GM19468 (cell line): ENCODE results near the gene LRMDA.

Source experiments
- ATAC-seq: cut with Tn5 transposase; IDR thresholded peaks from one replicate; pipeline ENCODE4 v1.9.1; 2021; ENCODE audit warnings: mild to moderate bottlenecking, moderate library complexity, moderate number of reproducible peaks; ENCODE audit not compliant: unreplicated experiment; ENCODE audit errors: extremely low read depth

Gene LRMDA

DNA sequence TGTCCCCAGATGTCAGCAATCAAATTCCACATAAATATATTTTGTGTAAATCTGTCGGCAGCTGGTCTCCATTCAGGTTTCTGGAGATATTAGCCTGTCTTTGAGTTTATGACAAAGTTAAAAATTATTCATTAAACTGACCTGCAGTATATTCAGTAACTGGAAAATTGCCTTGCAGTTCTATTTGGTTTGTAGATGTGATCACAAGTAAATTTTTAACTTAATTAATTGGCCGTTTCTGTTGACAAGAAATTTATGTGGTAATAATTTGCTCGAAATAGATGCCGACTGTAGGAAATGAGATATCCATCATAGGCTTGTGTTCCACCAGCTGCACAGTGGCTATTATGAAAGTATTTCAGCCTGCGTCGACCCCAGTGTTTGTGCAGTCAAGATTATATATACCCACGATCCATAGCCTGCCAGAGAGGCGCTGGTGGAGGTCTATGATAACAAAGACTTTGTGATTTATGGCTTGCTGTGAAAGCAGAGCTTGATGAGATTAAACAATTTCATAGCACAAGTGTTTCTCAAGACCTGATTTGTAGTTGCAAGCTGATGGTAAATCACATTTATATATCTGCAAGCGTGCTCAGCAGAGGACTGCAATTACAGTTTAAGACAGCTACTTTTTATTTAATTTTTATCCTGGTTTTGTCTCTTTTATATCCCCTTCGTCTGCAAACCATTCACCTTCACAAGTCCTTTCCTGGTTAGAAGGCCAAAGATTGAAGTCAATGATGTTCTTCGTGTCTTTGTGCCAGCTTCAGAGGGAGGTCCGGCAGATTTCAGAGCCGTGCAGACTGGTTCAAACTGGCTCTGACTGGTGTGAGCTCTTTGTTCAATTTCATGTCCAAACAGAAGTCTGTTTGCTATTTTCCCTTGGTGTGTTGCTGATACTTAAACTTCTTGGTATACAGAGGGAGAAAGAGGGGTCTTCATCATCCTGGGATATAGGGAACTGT lies 850.9 kb downstream of the LRMDA start:
- ATAC-seq = no peak

GRCh38 chr10:76284351-76284750 lies 852.9 kb downstream of the LRMDA start:
- ATAC-seq = no peak

- no peak for ATAC-seq
Observed at GRCh38 chr10:76285012-76285411, 853.6 kb downstream of the LRMDA start.

DNA sequence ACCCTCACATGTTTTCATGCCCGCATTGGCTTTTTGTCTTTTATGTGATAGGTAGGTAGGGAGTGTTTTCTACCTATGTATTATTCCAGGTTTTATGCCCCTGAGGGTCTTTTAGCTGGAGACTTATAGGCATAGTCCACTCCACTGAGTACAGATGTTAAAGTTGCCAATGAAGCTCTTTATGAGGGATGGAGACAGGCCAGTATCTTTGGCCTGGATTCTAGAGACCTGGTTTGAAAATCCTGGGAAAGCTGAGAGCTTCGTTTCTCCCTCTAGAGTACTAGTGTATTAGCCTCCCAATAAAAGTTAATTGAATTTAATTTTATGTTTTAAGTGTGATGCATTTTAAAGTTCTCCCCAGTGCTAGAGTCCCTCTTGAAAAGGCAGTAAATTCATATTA lies 854.1 kb downstream of the LRMDA start:
- no peak for ATAC-seq

- ATAC-seq = no peak
Observed at GRCh38 chr10:76286536-76286935, 855.1 kb downstream of the LRMDA start.

GRCh38 chr10:76287856-76288255 lies 856.4 kb downstream of the LRMDA start:
- ATAC-seq = no peak

DNA sequence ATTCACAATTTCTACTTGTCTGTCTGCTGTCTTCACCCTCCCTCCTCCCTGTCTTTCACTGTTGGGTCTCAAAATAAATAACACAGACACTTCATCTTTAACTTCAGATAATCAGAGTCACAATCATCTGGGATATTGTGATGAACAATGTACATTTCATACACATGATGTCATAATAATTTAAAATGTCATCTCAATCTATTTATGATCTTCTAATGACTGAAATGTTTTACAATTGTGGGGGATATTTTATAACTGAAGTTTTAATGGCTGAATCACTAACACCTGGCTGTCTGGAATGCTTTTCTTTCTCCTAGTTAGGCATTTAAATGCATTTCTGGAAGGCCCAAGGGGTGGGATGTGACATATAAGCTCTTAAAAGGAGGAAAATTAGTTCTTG lies 859.8 kb downstream of the LRMDA start:
- no peak for ATAC-seq

DNA sequence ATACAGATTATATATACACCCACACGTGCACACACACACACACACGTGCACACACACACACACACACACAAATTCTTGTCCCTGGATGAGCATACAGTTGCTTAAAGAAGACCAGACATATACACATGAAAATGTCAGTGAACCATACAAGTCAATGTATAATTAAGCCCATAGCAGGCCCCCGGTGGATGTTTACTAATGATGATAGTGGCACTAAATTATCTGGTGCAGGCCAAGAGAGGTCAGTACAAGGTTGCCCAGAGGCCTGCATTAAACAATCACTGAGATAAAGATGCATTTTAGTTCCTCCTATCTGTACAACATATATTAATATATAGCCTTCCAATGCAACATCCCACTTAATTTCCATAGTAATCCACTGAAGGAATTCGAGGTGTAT lies 860.5 kb downstream of the LRMDA start:
- ATAC-seq = no peak

GRCh38 chr10:76296957-76297356 lies 865.5 kb downstream of the LRMDA start:
- ATAC-seq = no peak

DNA sequence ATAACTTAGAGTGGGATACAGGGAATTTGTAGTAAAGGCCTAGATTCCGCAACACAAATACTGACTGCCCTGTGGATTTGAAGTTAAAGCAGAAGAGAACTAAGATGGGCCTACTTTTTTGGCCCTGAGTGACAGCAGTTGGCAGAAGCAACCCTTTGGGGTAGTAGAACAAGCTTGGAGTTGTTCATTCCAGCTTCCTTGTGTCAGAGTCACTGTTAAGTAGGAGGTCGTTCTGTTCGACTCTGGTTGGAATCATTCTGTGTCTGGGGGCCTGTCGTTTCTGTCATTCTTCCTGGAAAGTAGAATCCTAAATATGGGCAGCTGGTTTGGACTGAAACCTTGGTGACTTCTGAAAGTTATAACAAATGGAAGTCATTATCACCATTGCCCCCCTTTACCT lies 865.9 kb downstream of the LRMDA start:
- no peak for ATAC-seq

- no peak for ATAC-seq
Observed at GRCh38 chr10:76297780-76298281, 866.4 kb downstream of the LRMDA start.

DNA sequence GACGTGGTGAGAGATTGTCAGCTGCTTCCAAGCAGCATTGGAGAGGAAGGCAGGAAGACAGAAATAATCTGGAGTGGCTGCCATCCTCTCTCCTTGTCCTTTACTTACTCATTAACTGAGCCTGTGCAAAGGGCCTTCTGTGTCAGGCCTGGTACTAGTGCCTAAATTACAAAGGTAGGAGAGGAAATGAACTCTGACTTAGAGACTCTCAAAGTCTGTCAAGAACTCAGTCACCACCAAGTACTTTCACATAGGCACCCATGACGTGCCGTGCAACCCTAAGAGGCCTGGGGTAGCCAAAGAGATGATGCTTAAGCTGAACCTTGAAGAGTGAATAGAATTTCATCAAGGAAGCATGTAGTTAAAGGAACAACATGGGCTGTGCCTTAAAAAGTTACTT lies 866.9 kb downstream of the LRMDA start:
- no peak for ATAC-seq

- ATAC-seq = no peak
Observed at GRCh38 chr10:76299501-76299900, 868.1 kb downstream of the LRMDA start.

DNA sequence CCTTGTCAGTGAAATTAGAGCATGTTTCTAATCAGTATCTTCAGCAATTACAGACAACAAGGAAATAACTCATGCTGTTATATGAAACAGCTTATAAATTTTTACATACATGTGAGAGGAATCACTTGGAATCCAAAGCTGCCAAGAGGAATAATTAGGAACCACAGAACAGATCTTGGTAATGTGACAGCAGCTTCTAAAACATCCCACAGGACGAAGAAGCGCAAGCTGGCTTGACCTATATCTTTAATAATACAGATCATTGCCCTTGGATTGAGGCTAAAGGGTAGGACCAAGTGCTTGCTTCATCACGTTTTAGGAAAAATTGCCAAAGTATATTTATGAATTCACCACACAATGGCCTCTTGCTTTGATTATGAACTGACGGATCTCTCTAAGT lies 869.8 kb downstream of the LRMDA start:
- no peak for ATAC-seq

- no peak for ATAC-seq
Observed at GRCh38 chr10:76301950-76302349, 870.5 kb downstream of the LRMDA start.

GRCh38 chr10:76302481-76302880 lies 871.1 kb downstream of the LRMDA start:
- ATAC-seq = no peak

DNA sequence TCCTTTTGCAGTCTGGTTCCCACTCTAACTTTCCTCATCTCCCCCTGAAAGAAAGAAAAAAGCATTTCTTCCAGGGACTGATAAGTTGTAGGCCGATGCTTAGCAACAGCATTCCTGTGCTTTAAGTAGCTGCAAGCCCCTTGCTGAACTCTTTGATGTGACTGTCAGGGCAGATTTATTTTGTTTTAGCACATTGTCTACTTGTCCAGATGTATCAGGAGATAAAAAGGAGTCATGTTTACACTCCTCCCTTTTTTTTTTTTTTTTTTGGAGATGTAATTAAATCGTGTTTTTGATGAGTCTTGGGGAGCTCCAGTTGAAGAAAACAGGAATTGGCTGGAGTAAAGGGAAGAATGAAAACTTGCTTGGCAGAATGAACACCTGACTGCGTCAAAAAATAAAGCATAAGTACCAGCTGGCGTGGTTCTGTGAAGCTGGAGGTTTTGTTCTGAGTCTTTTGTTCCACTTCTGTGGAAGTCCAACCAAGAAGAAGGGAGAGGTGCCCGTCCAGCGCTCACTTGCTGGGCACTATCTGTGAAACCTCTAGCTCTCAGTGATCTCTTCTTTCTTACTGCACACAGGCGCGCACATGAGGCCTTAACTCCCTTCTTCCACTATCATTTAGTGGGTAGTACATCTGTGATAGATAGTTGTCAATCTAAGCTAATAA lies 871.7 kb downstream of the LRMDA start:
- ATAC-seq = no peak

DNA sequence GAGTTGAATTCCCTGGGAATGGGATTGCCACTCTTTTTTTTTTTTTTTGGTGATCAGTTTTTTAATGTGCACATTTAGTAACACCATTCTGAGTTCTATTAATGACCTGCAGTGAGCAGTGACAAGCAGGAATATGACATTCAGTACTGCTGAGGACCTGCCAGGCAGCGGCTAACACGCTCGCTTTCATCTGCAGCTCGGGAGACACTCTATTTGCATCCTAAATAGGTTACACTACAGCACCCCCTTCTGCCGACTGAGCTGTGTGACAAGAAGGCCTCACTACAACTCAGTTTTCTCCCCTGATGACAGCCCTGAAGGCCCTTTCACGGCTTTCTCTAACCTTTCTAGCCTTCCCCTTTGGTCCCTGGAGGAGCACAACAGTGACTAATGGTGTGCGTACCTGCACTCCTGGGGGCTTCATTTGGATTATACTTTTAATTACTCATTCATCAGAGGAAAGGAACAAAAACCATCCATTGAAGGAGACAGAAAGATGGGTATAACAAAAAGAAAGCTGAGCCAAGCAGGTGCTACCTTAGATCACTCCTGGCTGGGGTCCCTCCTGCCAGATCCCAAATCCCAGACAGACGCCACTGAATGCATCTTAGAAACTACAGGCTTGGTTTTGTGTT lies 872.4 kb downstream of the LRMDA start:
- ATAC-seq = no peak

DNA sequence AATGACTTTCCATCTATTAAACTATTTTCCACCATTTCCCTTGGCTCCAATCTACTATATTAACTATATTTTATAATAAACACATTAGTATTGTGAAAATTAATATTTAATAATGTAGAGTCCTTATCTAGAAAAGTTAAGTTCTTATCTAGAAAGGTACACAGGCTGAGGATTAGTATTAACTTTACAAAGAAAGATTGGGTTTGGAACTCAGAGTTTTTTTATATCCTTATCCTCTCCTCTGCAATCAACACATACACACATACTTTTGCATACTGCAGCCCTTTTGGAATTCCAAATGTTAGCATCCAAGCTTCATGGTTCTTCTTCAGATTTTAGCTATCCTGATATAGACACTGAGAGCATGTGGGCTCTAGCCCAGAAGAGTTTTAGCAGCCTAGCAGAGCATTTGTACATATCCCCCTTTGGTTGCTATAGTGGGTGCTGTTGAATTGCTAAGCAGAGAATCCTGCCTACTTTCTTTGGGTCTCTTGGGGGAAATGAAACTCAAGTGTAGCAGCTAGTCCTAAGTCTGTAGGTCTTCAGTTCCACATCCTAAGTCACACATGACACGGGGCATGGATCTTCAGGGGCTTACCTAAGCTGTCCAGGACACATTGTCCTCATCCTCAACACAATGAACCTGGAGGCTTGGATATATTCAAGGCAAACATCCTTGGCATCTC lies 874.6 kb downstream of the LRMDA start:
- no peak for ATAC-seq

- no peak for ATAC-seq
Observed at GRCh38 chr10:76306856-76307255, 875.4 kb downstream of the LRMDA start.
